ENCODE measurements around the gene OCA2. TPM values are rescaled to one million over a fixed set of nuclear protein-coding genes. Genes with fewer than 3 reads are reported as not detected.

The OCA2 gene
- total and polyA plus RNA-seq, 2 of the 13 experiments (the other 11 are each of a cell fraction or from before 2014, with no cell fraction given) = 0.02 to 0.05 TPM

- TF ChIP-seq LRRFIP1 (CRISPR knock-in tag; conservative IDR thresholded peaks at IDR 0.05) (no peak), FOSL2 (CRISPR knock-in tag; IDR thresholded peaks at IDR 0.05) (peak; percentile 47), ARID5B (CRISPR knock-in tag; IDR thresholded peaks at IDR 0.05) (peak; percentile 78), ZNF609 (CRISPR knock-in tag; IDR thresholded peaks at IDR 0.05; ENCODE audit: borderline replicate concordance) (no peak), ERF (CRISPR knock-in tag; IDR thresholded peaks at IDR 0.05) (0 out of 2 replicates have a peak, but pooled peaks have one; percentile 53), RNF219 (CRISPR knock-in tag; IDR thresholded peaks at IDR 0.05) (no peak), ZNF775 (CRISPR knock-in tag; IDR thresholded peaks at IDR 0.05; ENCODE audit: borderline replicate concordance) (no peak), MTA3 (CRISPR knock-in tag; IDR thresholded peaks at IDR 0.05) (no peak), MAX (IDR thresholded peaks at IDR 0.05) (peak; percentile 92), MIXL1 (CRISPR knock-in tag; IDR thresholded peaks at IDR 0.05) (peak; percentile 39; the same call in 1 of the 2 replicates), NRL (CRISPR knock-in tag; IDR thresholded peaks at IDR 0.05; ENCODE audit: borderline replicate concordance) (no peak), XBP1 (CRISPR knock-in tag; IDR thresholded peaks at IDR 0.05) (no peak), ZNF883 (CRISPR knock-in tag; IDR thresholded peaks at IDR 0.05; ENCODE audit: not compliant biosample characterization) (no peak), YEATS4 (CRISPR knock-in tag; IDR thresholded peaks at IDR 0.05; ENCODE audit: borderline replicate concordance) (peak; percentile 43; the same call in 1 of the 2 replicates), ZNF460 (CRISPR knock-in tag; IDR thresholded peaks at IDR 0.05; ENCODE audit: borderline replicate concordance) (no peak)
These were observed 16.0 kb downstream of the OCA2 start (continued) for GRCh38 chr15:28082891-28083684.

All from HepG2 (cell line).